OCI-LY1 (cell line): ENCODE results near the gene SOX2.

Experiments
- H2AFZ ChIP-seq: fragments of 200-600 bp; sonication (generic), shearing (Covaris generic); 2 replicates; pipeline ENCODE4 v1.6.0; 2014; ENCODE audit warnings: antibody characterized with exemption, mild to moderate bottlenecking, low read length
- H3F3A ChIP-seq: fragments of 200-600 bp; sonication (generic), shearing (Covaris generic); 2 replicates; pipeline ENCODE4 v1.6.0; 2014; ENCODE audit warnings: mild to moderate bottlenecking, antibody characterized with exemption, low read length, moderate library complexity; ENCODE audit not compliant: insufficient read depth
- H3K27ac ChIP-seq: fragments of 200-600 bp; sonication (generic); 2 replicates; pipeline ENCODE4 v1.5.1; 2014; ENCODE audit warnings: low read length, mixed run types, mild to moderate bottlenecking, low read depth; ENCODE audit not compliant: poor library complexity, severe bottlenecking
- H3K27me3 ChIP-seq: fragments of 200-600 bp; sonication (generic); 2 replicates; pipeline ENCODE4 v1.6.0; 2014; ENCODE audit warnings: antibody characterized with exemption, mild to moderate bottlenecking, low read length, moderate library complexity; ENCODE audit not compliant: insufficient read depth
- H3K36me3 ChIP-seq: fragments of 200-600 bp; sonication (generic); 2 replicates; pipeline ENCODE4 v1.6.1; 2014; ENCODE audit warnings: mild to moderate bottlenecking, antibody characterized with exemption, low read length, moderate library complexity, mixed read lengths; ENCODE audit not compliant: insufficient read depth
- H3K4me1 ChIP-seq: fragments of 200-600 bp; sonication (generic); 2 replicates; pipeline ENCODE4 v1.5.1; 2014; ENCODE audit warnings: mild to moderate bottlenecking, low read length, moderate library complexity; ENCODE audit not compliant: insufficient read depth, severe bottlenecking
- H3K4me2 ChIP-seq: fragments of 200-600 bp; sonication (generic), shearing (Covaris generic); 2 replicates; pipeline ENCODE4 v1.6.1; 2014; ENCODE audit warnings: low read length
- H3K4me3 ChIP-seq: fragments of 200-600 bp; sonication (generic); 2 replicates; pipeline ENCODE4 v1.5.1; 2014; ENCODE audit warnings: low read length, low read depth, mild to moderate bottlenecking, mixed read lengths; ENCODE audit not compliant: poor library complexity, severe bottlenecking
- H3K79me2 ChIP-seq: fragments of 200-600 bp; shearing (Covaris generic); 2 replicates; pipeline ENCODE4 v1.6.1; 2016; ENCODE audit warnings: mixed run types, low read length, mixed read lengths; ENCODE audit not compliant: insufficient read depth
- H3K9ac ChIP-seq: fragments of 200-600 bp; sonication (generic), shearing (Covaris generic); 2 replicates; pipeline ENCODE4 v1.6.1; 2014; ENCODE audit warnings: mild to moderate bottlenecking, low read length, mixed read lengths
- H3K9me2 ChIP-seq: fragments of 200-600 bp; sonication (generic), shearing (Covaris generic); 2 replicates; pipeline ENCODE4 v1.6.1; 2014; ENCODE audit warnings: low read depth, mild to moderate bottlenecking, low read length, mixed read lengths
- H3K9me3 ChIP-seq: fragments of 200-600 bp; shearing (Covaris generic); 2 replicates; pipeline ENCODE4 v1.6.1; 2014; ENCODE audit warnings: low read length, mixed read lengths
- H4K20me1 ChIP-seq: fragments of 200-600 bp; sonication (generic), shearing (Covaris generic); 2 replicates; pipeline ENCODE4 v1.6.0; 2016; ENCODE audit warnings: mild to moderate bottlenecking, low read length; ENCODE audit not compliant: insufficient read depth
- CTCF ChIP-seq: fragments of 200-600 bp; sonication (generic), shearing (Covaris generic); IDR thresholded peaks from 2 replicates; pipeline ENCODE4 v1.5.1; 2017; ENCODE audit warnings: mild to moderate bottlenecking, antibody characterized with exemption, low read length, moderate library complexity, mixed read lengths
- EZH2 ChIP-seq: fragments of 200-600 bp; sonication (generic), shearing (Covaris generic); IDR thresholded peaks from 2 replicates; pipeline ENCODE4 v1.8.0; 2017; ENCODE audit warnings: borderline replicate concordance, mixed run types, mild to moderate bottlenecking, antibody characterized with exemption, low read length, moderate library complexity, mixed read lengths

The SOX2 gene

GRCh38 chr3:181735911-181736310, 24.2 kb downstream of the SOX2 start:
- H4K20me1 ChIP-seq: no peaks in the 10 kb centered on the region
- peak overlapping the region; percentile 38; the same call in 1 of the 2 replicates for H3K4me2 ChIP-seq
- H2AFZ ChIP-seq: no peak overlapping the region
- no peaks in the 10 kb centered on the region for H3K27me3 ChIP-seq
- no peak overlapping the region for H3K4me3 ChIP-seq
- no peaks in the 10 kb centered on the region for H3F3A ChIP-seq
- H3K4me1 ChIP-seq: peaks cover 100% of the 10 kb centered on the region
- H3K9me2 ChIP-seq: no peaks in the 10 kb centered on the region
- peaks cover 67% of the 10 kb centered on the region for H3K36me3 ChIP-seq
- peaks cover 66% of the 10 kb centered on the region for H3K79me2 ChIP-seq
- no peaks in the 10 kb centered on the region for H3K9me3 ChIP-seq
- no peak for TF ChIP-seq EZH2
- no peak for TF ChIP-seq CTCF
- peak overlapping the region; percentile 69 for H3K27ac ChIP-seq
- H3K9ac ChIP-seq: peak overlapping the region; percentile 21; the same call in 1 of the 2 replicates

- Histone ChIP-seq H3K4me1 (peaks cover 96% of the 10 kb centered on the region), H3K9me3 (no peaks in the 10 kb centered on the region), H3K36me3 (peaks cover 63% of the 10 kb centered on the region), H3K4me3 (no peak overlapping the region), H3K79me2 (peaks cover 51% of the 10 kb centered on the region), H4K20me1 (no peaks in the 10 kb centered on the region), H3K9me2 (no peaks in the 10 kb centered on the region), H3F3A (0 out of 2 replicates have a peak, but pooled peaks cover 6% of the 10 kb centered on the region), H3K27me3 (no peaks in the 10 kb centered on the region), H3K4me2 (no peak overlapping the region), H3K27ac (peak overlapping the region; percentile 32), H3K9ac (no peak overlapping the region), H2AFZ (no peak overlapping the region)
- TF ChIP-seq EZH2 (no peak), CTCF (no peak)
These were observed 26.8 kb downstream of the SOX2 start for GRCh38 chr3:181738551-181738950.

DNA sequence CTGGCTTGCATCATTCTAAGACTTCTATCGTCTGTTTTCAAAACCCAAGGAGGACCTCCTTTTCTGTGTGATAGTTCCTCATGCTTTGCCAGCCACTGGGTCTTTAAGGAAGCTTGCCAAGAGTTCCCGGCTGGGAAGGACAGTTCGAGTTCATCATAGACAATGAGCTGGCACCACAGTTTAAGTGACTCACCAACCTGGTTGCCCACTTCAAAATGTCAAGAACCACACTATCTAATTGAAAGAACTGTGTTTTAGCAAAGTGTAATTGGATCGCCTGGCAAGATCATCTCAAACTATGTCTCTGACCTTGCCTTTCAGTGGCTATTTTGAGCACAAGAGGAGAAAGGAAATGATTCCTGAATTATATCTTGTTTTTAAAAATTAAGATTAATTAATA, 27.9 kb downstream of the SOX2 start:
- Histone ChIP-seq H3K36me3 (peaks cover 62% of the 10 kb centered on the region), H3K4me2 (no peak overlapping the region), H4K20me1 (no peaks in the 10 kb centered on the region), H3K9me3 (no peaks in the 10 kb centered on the region), H3K9ac (no peak overlapping the region), H3K4me3 (no peak overlapping the region), H3K79me2 (peaks cover 43% of the 10 kb centered on the region), H2AFZ (no peak overlapping the region), H3K9me2 (no peaks in the 10 kb centered on the region), H3K27me3 (no peaks in the 10 kb centered on the region), H3K27ac (peak overlapping the region; percentile 32), H3K4me1 (peaks cover 95% of the 10 kb centered on the region), H3F3A (0 out of 2 replicates have a peak, but pooled peaks cover 6% of the 10 kb centered on the region)
- no peak for TF ChIP-seq EZH2
- TF ChIP-seq CTCF: no peak
